Ishikawa (cell line): ENCODE data around the gene ASPRV1.

Source experiments
- CEBPB ChIP-seq: IDR thresholded peaks from 2 replicates; pipeline ENCODE4 v1.6.1; 2012
- CREB1 ChIP-seq: IDR thresholded peaks from 2 replicates; pipeline ENCODE4 v1.6.1; 2012; ENCODE audit warnings: low read depth
- EGR1 ChIP-seq: IDR thresholded peaks from 2 replicates; pipeline ENCODE4 v1.6.1; 2012
- EP300 ChIP-seq: IDR thresholded peaks from 2 replicates; pipeline ENCODE4 v1.6.1; 2012; ENCODE audit warnings: borderline replicate concordance
- FOXM1 ChIP-seq: IDR thresholded peaks from 2 replicates; pipeline ENCODE4 v1.6.1; 2012; ENCODE audit warnings: low read depth, borderline replicate concordance
- NFIC ChIP-seq: IDR thresholded peaks from 2 replicates; pipeline ENCODE4 v1.6.1; 2012
- RAD21 ChIP-seq: IDR thresholded peaks from 2 replicates; pipeline ENCODE4 v1.6.1; 2012; ENCODE audit warnings: low read depth
- TAF1 ChIP-seq: IDR thresholded peaks from 2 replicates; pipeline ENCODE4 v1.6.1; 2012; ENCODE audit warnings: low read depth, mild to moderate bottlenecking
- TCF12 ChIP-seq: IDR thresholded peaks from 2 replicates; pipeline ENCODE4 v1.6.1; 2012; ENCODE audit warnings: low read depth
- TEAD4 ChIP-seq: IDR thresholded peaks from 2 replicates; pipeline ENCODE4 v1.6.1; 2012
- YY1 ChIP-seq: IDR thresholded peaks from 2 replicates; pipeline ENCODE4 v1.6.1; 2012; ENCODE audit warnings: low read depth
- ZBTB7A ChIP-seq: IDR thresholded peaks from 2 replicates; pipeline ENCODE4 v1.6.1; 2012; ENCODE audit warnings: low read depth
- TF ChIP-seq, protein P1 (sequence below): IDR thresholded peaks from 2 replicates; pipeline ENCODE4 v1.6.1; 2012; ENCODE audit warnings: low read depth, mild to moderate bottlenecking
- TF ChIP-seq, protein P2 (sequence below): IDR thresholded peaks from 2 replicates; pipeline ENCODE4 v1.6.1; 2012
- TF ChIP-seq, protein P3 (sequence below): IDR thresholded peaks from 2 replicates; pipeline ENCODE4 v1.6.1; 2012

ASPRV1 gene

DNA sequence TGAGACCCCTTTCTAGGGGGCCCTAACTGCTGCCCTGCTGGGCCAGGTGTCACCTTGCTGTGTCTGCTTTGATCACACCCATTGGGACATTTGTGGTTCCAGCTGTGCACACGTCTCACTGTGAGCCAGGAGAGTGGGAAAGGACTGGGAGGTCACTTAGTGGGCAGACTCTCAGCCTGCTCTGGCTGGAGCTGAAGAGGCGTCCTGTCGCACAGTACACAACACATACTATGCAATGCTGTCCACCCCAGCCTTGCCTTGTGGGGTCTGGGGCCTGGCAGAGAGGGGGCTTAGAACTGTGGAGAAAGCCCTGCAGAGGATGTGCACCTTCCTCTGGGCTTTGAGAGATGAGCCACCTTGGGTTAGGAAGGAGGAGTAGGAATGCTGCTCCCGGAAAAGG, 25.3 kb upstream of the ASPRV1 start:
- TF ChIP-seq TAF1 (no peak), TCF12 (no peak), YY1 (no peak), EGR1 (no peak), TEAD4 (no peak), EP300 (no peak), ZBTB7A (no peak), NFIC (no peak), FOXM1 (no peak), CEBPB (no peak), RAD21 (no peak)
- TF ChIP-seq, protein P1, sequence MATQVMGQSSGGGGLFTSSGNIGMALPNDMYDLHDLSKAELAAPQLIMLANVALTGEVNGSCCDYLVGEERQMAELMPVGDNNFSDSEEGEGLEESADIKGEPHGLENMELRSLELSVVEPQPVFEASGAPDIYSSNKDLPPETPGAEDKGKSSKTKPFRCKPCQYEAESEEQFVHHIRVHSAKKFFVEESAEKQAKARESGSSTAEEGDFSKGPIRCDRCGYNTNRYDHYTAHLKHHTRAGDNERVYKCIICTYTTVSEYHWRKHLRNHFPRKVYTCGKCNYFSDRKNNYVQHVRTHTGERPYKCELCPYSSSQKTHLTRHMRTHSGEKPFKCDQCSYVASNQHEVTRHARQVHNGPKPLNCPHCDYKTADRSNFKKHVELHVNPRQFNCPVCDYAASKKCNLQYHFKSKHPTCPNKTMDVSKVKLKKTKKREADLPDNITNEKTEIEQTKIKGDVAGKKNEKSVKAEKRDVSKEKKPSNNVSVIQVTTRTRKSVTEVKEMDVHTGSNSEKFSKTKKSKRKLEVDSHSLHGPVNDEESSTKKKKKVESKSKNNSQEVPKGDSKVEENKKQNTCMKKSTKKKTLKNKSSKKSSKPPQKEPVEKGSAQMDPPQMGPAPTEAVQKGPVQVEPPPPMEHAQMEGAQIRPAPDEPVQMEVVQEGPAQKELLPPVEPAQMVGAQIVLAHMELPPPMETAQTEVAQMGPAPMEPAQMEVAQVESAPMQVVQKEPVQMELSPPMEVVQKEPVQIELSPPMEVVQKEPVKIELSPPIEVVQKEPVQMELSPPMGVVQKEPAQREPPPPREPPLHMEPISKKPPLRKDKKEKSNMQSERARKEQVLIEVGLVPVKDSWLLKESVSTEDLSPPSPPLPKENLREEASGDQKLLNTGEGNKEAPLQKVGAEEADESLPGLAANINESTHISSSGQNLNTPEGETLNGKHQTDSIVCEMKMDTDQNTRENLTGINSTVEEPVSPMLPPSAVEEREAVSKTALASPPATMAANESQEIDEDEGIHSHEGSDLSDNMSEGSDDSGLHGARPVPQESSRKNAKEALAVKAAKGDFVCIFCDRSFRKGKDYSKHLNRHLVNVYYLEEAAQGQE, result no peak
- TF ChIP-seq, protein P2, sequence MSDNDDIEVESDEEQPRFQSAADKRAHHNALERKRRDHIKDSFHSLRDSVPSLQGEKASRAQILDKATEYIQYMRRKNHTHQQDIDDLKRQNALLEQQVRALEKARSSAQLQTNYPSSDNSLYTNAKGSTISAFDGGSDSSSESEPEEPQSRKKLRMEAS, result no peak

DNA sequence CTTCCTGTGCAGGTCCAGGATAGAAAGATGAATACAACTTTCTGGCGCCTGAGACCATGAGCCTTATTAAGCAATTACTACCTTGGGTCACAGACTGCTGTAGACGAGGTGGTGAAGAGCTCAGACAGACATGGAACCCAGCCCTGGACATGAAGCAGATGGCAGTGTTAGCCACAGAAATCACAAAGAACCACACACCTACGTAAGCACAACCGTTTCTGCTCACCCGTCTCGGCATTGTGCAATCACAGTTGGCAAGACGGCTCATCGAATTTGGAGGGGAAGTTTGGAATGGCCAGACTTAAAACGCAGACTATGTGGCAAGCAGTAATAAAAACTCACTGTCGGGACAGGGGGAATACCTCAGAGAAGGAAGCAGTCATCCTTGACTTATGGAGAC, 24.3 kb upstream of the ASPRV1 start:
- TF ChIP-seq, protein P2, result no peak
- TF ChIP-seq CREB1 (no peak), TAF1 (no peak), TEAD4 (no peak), EP300 (no peak), TCF12 (no peak), NFIC (no peak), RAD21 (no peak), EGR1 (no peak), ZBTB7A (no peak), CEBPB (no peak), FOXM1 (no peak)
- TF ChIP-seq, protein P3, sequence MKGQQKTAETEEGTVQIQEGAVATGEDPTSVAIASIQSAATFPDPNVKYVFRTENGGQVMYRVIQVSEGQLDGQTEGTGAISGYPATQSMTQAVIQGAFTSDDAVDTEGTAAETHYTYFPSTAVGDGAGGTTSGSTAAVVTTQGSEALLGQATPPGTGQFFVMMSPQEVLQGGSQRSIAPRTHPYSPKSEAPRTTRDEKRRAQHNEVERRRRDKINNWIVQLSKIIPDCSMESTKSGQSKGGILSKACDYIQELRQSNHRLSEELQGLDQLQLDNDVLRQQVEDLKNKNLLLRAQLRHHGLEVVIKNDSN, result no peak
- TF ChIP-seq, protein P1, result no peak

DNA sequence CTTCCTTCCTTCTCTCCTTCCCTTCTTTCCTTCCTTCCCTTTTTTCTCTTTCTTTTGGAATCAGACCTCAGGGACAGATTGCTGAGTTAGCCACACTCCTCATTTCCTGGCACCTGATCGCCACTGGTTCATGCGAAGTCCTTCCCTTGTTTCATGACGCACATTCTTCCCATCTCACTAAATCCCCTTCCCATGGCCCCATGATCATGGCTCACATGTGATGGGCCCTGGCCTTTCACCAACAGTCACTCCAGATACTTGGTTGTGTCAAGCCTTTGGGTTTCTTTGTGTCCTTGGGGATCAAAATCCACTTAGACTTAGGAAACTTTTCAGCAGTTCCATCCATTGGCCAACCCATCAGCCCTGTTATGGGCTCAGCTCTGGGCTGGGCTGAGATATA, 23.8 kb upstream of the ASPRV1 start:
- TF ChIP-seq, protein P2, result no peak
- no peak for TF ChIP-seq NFIC
- TF ChIP-seq, protein P3, result no peak
- no peak for TF ChIP-seq ZBTB7A
- no peak for TF ChIP-seq CEBPB
- TF ChIP-seq, protein P1, result no peak
- TF ChIP-seq RAD21, result no peak
- no peak for TF ChIP-seq CREB1
- no peak for TF ChIP-seq EGR1
- no peak for TF ChIP-seq FOXM1
- no peak for TF ChIP-seq TEAD4
- no peak for TF ChIP-seq YY1
- TF ChIP-seq TCF12, result no peak
- TF ChIP-seq EP300, result no peak
- TF ChIP-seq TAF1, result no peak

DNA sequence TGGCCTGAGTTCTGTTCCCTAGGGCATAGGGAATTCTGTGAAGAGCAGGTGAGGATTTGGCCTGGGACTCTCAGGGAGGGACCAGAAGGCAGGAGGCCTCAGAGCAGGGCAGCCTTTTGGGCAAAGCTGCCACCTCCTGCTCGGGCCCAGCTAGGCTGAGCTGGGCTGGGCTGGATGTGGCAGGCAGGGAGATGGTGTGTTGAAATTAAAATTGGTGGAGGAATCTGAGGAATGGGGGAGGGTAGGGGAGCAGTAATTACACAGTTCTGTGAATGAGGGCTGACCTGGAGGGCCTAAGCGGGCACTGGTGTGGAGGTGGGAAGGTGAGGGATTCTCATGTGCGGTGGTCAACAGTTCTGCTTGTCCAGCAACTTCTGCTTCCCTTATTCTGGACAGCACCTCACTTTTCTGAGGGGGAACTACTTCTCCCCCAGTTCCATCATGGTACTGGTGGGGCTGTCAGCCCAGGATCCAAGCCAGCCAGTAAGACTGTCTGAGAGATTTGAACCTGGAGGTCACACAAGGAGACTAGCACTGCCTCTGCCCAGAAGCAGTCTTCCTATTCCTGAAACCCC, 22.0 kb upstream of the ASPRV1 start:
- no peak for TF ChIP-seq CREB1
- TF ChIP-seq, protein P1, result no peak
- no peak for TF ChIP-seq ZBTB7A
- TF ChIP-seq YY1, result no peak
- no peak for TF ChIP-seq EGR1
- TF ChIP-seq EP300, result no peak
- no peak for TF ChIP-seq FOXM1
- TF ChIP-seq, protein P3, result no peak
- TF ChIP-seq, protein P2, result no peak
- TF ChIP-seq TCF12, result no peak
- no peak for TF ChIP-seq RAD21
- no peak for TF ChIP-seq TAF1
